Tibial artery (tissue), 4 donors: Measurements from ENCODE around the gene TPPP3.

ENCODE experiments used
- DNase-seq, 2 donors: peaks; one replicate each; pipeline ENCODE4 v3.0.0-alpha.2; 2019
- H3K27ac ChIP-seq, 2 donors: fragments of 200-600 bp; sonication (generic) in 1 of 2; 1 replicate in 1 of 2; 2 replicates in 1 of 2; pipeline ENCODE4 v1.5.1; 2018 to 2019; ENCODE audit warnings: mild to moderate bottlenecking in 1 of 2
- H3K27me3 ChIP-seq, 2 donors: fragments of 200-600 bp; sonication (generic) in 1 of 2; one replicate each; pipeline versions ENCODE4 v1.5.1 to v1.6.0; 2016 to 2019
- H3K36me3 ChIP-seq, 3 donors: fragments of 200-600 bp; sonication (generic) in 2 of 3; one replicate each; pipeline ENCODE4 v1.5.1; 2016 to 2019; ENCODE audit warnings: mild to moderate bottlenecking in 2 of 3
- H3K4me1 ChIP-seq, 4 donors: fragments of 200-600 bp; sonication (generic) in 2 of 4; 1 replicate in 3 of 4; 2 replicates in 1 of 4; pipeline ENCODE4 v1.5.1; 2016 to 2019
- H3K4me3 ChIP-seq, 2 donors: fragments of 200-600 bp; sonication (generic) in 1 of 2; 1 replicate in 1 of 2; 2 replicates in 1 of 2; pipeline ENCODE4 v1.5.1; 2018 to 2019; ENCODE audit warnings: mild to moderate bottlenecking in 2 of 2
- H3K9me3 ChIP-seq, 3 donors: fragments of 200-600 bp; sonication (generic) in 1 of 3; one replicate each; pipeline ENCODE4 v1.5.1; 2016 to 2019
- CTCF ChIP-seq, 2 experiments: fragments of 200-600 bp in 1 of 2; fragments of 450-650 bp in 1 of 2; IDR thresholded peaks; one replicate each; pipeline ENCODE4 v1.5.1; 2017 to 2019; ENCODE audit warnings: antibody characterized with exemption in 2 of 2, mild to moderate bottlenecking in 1 of 2, moderate library complexity in 1 of 2
- intact Hi-C: fragments of 100-400 bp; cut with DNase I; formaldehyde crosslinking; loops from one replicate; pipeline ENCODE4 v1.15.0; 2023; ENCODE audit warnings: low total_unique reads

The TPPP3 gene

GRCh38 chr16:67400901-67401300, 7.6 kb upstream of the TPPP3 start:
- TF ChIP-seq CTCF (IDR thresholded peaks at IDR 0.05), result no peak
- Histone ChIP-seq H3K27ac (no peak overlapping the region), H3K27me3 (peaks cover 0 to 38% of the 10 kb centered on the region in 2 donors), H3K36me3 (peaks cover 0 to 11% (median 0%) of the 10 kb centered on the region in 3 donors), H3K9me3 (no peaks in the 10 kb centered on the region), H3K4me3 (no peak overlapping the region), H3K4me1 (peaks cover 0 to 46% (median 19%) of the 10 kb centered on the region in 4 donors)
- intact Hi-C loops, result no loop called here
- DNase-seq, result no peak

- peaks cover 0 to 11% (median 0%) of the 10 kb centered on the region in 3 donors for H3K36me3 ChIP-seq
- intact Hi-C loops, result no loop called here
Measured at GRCh38 chr16:67399749-67400704, 6.7 kb upstream of the TPPP3 start.

GRCh38 chr16:67399218-67399733, 6.0 kb upstream of the TPPP3 start:
- H3K27me3 ChIP-seq, result peaks cover 0 to 52% of the 10 kb centered on the region in 2 donors
- no peak for DNase-seq
- no peak overlapping the region for H3K4me3 ChIP-seq
- H3K9me3 ChIP-seq, result no peaks in the 10 kb centered on the region
- peaks cover 0 to 11% (median 0%) of the 10 kb centered on the region in 3 donors for H3K36me3 ChIP-seq
- peaks cover 0 to 52% (median 24%) of the 10 kb centered on the region in 4 donors for H3K4me1 ChIP-seq
- intact Hi-C loops, result no loop called here
- TF ChIP-seq CTCF (IDR thresholded peaks at IDR 0.05), result peak; percentile 38 to 45
- H3K27ac ChIP-seq, result no peak overlapping the region

More at GRCh38 chr16:67399749-67400704, 6.7 kb upstream of the TPPP3 start:
- DNase-seq, result no peak
- Histone ChIP-seq H3K9me3 (no peaks in the 10 kb centered on the region), H3K27me3 (peaks cover 0 to 47% of the 10 kb centered on the region in 2 donors), H3K27ac (no peak overlapping the region), H3K4me1 (peaks cover 0 to 48% (median 21%) of the 10 kb centered on the region in 4 donors), H3K4me3 (no peak overlapping the region)
- TF ChIP-seq CTCF (IDR thresholded peaks at IDR 0.05), result peak in 1 of 2 experiments; percentile 0

- H3K4me1 ChIP-seq, result peaks cover 0 to 54% (median 30%) of the 10 kb centered on the region in 4 donors
- no peak overlapping the region for H3K4me3 ChIP-seq
- no peak overlapping the region for H3K27ac ChIP-seq
- DNase-seq, result no peak
- intact Hi-C loops, result no loop called here
- no peak for TF ChIP-seq CTCF (IDR thresholded peaks at IDR 0.05)
- H3K9me3 ChIP-seq, result no peaks in the 10 kb centered on the region
- H3K36me3 ChIP-seq, result peaks cover 0 to 11% (median 0%) of the 10 kb centered on the region in 3 donors
- peaks cover 0 to 58% of the 10 kb centered on the region in 2 donors for H3K27me3 ChIP-seq
Measured at GRCh38 chr16:67398546-67399217, 5.4 kb upstream of the TPPP3 start.

GRCh38 chr16:67397812-67398545, 4.7 kb upstream of the TPPP3 start:
- H3K27ac ChIP-seq, result no peak overlapping the region
- DNase-seq, result no peak

More at GRCh38 chr16:67397812-67398545, 4.7 kb upstream of the TPPP3 start:
- Histone ChIP-seq H3K27me3 (peaks cover 0 to 65% of the 10 kb centered on the region in 2 donors), H3K4me3 (no peak overlapping the region), H3K9me3 (no peaks in the 10 kb centered on the region), H3K36me3 (peaks cover 0 to 11% (median 0%) of the 10 kb centered on the region in 3 donors), H3K4me1 (peaks cover 0 to 61% (median 37%) of the 10 kb centered on the region in 4 donors)
- intact Hi-C loops, result no loop called here
- no peak for TF ChIP-seq CTCF (IDR thresholded peaks at IDR 0.05)
